HG03025 (cell line): ENCODE data around the gene CHSY1.

Experiments used
- ATAC-seq: cut with Tn5 transposase; IDR thresholded peaks from one replicate; pipeline ENCODE4 v1.9.1; 2021; ENCODE audit warnings: mild to moderate bottlenecking, moderate library complexity; ENCODE audit not compliant: unreplicated experiment, low FRiP score

The CHSY1 gene

GRCh38 chr15:101246824-101247745 is 4.8 kb downstream of the CHSY1 start:
- no peak for ATAC-seq

GRCh38 chr15:101246391-101246790 is 5.5 kb downstream of the CHSY1 start:
- ATAC-seq, result no peak

GRCh38 chr15:101244889-101245668 is 6.8 kb downstream of the CHSY1 start:
- ATAC-seq, result no peak

DNA sequence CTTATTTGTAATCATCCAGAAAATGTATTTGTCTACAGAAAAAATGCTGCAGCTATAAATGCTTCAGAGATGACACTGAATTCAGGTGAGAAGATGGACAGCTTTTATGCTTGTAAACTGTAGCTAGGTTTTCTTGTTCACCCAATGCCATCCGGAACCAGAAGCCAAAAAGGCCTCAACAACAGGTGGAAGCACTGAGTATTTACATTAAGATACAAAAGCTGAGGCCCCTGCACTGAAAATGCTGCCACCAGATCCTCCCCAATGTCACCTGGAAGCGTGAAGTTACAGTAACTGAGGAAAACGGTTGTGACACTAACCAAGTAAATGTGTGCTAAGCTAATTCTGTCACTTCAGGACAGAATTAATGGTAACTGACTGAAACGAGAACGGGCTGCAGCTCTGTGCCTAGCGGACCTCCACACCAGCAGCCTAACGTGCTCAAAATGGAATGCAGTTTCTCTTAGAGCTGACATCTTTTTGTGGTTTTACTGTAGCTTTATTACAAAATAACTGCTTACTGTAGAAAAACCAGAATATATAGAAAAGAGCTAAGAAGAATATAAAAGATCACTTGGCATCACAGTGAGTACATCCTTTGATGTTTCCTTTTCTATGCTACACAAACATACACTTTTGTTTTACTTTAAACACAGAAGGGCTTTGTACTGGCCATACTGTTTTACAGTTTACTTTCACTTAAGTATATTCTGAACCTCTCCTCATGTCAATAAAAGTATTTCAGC is 7.6 kb downstream of the CHSY1 start:
- ATAC-seq, result no peak

DNA sequence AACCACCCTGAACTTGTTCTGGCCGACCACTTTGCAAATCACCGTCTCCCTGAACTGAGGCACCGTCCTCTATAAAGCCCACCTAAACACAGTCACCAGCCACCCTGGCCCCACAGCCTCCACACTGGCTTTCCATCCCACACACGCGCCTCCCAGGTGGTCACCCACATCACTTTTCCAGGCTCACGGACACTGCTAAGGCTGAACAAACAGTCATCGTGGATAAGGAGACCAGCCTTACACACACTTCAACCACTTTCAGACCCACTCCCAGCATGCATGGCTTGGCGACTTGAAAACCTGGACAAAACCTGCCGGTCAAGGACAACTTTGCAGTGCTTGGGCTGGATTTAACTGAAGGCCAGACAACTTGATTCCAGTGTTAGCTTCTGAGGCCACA is 8.4 kb downstream of the CHSY1 start:
- no peak for ATAC-seq

DNA sequence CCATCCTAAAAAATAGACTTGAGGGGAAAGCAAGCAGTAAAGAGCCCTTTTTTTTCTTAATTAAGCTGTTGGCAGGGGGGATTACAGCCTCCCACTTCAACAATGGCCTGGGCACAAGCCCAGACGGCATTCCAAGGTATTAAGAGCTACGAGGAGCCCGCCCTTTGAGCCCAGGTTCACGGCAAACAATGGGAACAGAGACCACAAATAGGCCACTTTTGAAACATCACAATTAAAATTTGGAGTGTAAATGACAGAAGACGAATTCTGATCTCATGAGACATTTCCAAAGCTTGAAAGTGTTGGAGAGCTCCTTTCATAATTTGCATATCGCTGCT is 8.9 kb downstream of the CHSY1 start:
- ATAC-seq, result no peak

DNA sequence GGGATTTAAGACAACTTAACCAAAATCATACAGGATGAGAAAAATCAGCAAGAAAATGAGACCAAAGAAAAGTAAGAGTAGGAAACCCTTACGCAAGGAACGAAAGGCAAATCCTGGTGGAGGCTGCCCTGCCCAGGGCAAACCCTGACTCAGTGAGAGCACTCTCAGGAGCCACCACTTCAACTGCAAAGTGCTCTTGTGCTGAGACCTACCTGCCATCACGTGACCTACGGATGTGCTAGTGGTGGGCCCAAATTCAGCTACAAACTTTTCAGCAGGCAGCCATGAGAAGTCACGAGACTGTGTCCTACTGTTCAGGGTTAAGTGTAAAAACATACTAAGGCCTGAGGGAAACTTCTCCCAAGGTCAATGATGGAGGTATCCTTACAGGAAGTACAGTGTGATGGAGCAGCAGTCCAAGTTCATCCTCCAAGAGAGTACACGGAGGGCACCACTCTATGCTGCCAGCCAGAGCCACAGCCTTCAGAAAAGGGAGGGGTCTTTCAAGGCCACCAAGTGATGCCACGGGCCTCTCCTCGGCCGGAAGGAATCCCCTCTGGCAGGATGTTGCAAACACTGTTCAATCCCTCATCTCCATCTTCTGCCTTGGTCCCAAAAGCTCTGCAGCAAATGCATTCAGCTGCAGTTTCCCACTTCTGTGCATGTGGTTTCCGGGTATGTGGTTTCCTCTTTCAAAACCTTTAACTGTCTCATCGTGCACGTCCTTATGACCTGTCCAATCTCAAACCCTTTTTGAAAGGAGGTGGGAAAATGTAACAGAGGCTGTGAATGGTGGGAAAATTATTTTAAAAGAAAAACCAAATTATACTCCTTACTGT is 9.5 kb downstream of the CHSY1 start:
- peak; percentile 79 for ATAC-seq

DNA sequence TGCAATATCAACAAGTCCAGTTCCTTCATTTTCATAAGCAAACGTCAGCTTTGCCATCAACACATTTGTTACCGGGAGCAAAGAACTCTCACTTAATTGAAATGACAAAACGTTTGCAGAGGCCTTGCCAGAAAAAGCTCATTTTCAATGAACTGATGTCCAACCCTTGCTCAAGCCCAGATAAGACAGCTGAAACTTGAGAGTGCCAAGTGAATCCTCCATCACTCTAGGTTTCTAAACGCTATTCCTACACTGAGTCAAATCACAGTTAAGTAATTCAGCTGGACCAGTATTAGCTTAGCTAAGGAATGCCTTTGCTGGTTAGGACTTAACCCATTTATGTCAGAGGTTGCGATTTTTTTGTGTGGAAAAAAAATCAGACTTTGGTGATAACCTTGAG is 11.5 kb downstream of the CHSY1 start:
- ATAC-seq, result no peak

DNA sequence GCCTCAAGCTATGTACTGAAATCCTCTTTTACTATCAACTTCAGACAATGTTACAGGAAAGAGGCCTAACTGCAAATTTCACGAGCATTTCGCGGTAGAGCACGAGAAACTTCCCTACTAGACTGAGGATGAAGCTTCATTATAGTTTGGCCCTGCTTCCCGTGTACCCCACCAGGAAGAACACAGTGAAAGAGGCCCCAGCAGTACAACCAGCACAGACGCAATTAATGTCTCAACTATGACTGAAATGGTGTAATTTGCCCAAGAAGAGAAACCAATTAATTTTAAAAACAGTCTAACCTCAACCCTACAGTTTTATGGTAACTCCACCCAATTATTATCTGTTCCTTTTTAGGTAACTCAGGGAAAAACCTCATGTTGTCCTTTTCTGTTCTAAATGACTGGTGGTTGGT is 12.1 kb downstream of the CHSY1 start:
- no peak for ATAC-seq

DNA sequence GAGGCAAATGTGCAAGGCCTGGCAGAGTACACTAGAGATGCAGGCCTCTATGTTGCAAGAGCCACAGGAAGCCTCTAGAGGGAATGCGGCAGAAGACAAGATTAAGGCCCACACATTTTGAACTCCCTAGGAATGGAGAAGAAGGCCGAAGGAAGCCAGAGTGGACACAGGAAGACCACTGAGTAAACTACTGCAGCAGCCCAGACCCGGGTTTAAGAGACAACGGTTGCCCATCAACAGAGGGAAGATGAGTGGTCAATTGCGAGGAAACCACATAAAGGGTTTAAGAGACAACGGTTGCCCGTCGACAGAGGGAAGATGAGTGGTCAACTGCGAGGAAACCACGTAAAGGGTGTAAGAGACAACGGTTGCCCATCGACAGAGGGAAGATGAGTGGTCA is 14.6 kb downstream of the CHSY1 start:
- no peak for ATAC-seq

DNA sequence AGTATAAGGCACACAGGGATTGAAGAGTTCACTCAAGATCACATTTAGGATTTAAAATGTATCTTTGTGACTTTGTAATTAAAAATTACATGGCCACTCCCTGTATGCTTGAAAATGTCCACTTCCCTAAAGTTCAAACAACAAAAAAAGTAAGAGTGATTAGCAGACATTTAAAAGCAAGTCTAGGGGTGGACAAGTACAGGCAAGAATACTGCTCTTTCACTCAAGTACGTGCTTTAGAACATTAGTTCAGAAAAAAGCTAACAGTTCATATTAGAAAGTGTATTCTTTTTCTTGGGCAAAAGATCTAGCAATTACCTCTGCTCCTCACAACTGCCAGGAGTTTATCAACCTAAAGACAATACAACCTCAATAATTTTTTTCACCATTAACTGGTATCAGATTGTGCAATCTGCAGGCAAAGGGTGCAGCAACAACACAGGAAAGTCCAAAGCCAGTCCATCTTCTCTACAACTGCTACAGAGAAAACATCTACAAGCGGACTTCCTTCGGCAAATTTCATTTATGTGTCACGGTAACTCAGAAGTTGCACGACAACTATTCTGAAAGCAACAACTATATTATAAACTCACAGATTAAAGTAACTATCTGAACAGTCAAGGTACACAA is 18.1 kb downstream of the CHSY1 start:
- no peak for ATAC-seq

DNA sequence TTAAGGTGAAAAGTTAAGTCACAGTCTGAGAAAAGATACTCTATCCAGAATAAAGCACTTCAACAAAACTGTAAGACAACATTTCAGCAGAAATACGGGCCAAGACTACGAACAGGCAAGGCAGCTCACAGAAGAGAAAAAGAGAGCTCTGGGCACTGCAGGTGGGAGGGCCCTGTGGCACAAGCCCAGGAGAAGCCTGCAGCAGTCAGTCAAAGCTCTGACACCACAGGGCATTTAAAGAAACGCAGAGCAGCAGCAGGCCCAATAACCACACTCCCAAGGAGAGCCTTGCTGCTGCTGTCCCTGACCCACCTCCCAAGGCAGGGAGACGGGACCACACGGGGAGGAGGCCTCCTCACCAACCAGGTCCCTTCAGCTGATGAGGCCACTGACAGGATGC is 19.2 kb downstream of the CHSY1 start:
- no peak for ATAC-seq

- no peak for ATAC-seq
These were observed 23.5 kb downstream of the CHSY1 start for GRCh38 chr15:101228313-101228712.

DNA sequence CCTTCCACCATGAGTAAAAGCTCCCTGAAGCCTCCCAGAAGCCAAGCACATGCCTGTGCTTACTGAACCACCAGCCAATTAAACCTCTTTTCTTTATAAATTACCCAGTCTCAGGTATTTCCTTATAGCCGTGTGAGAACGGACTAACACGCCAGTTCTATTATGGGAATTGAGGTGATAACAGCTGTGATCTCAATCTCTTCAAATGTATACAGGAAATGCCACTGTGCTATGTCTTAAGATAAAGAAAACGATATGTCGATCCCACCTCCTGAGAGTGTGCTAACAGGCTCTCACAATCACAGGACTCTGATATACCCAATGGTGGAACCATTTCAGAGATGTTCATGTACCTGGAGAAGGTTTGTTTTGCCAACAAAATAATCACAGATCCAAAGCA is 26.2 kb downstream of the CHSY1 start:
- no peak for ATAC-seq

GRCh38 chr15:101221902-101222301 is 29.9 kb downstream of the CHSY1 start:
- no peak for ATAC-seq

GRCh38 chr15:101220060-101220459 is 31.8 kb downstream of the CHSY1 start:
- no peak for ATAC-seq

- ATAC-seq, result no peak
These were observed 32.4 kb downstream of the CHSY1 start for GRCh38 chr15:101219441-101219840.

GRCh38 chr15:101217446-101217845 is 34.4 kb downstream of the CHSY1 start:
- no peak for ATAC-seq

- no peak for ATAC-seq
These were observed 35.7 kb downstream of the CHSY1 start for GRCh38 chr15:101216100-101216499.

DNA sequence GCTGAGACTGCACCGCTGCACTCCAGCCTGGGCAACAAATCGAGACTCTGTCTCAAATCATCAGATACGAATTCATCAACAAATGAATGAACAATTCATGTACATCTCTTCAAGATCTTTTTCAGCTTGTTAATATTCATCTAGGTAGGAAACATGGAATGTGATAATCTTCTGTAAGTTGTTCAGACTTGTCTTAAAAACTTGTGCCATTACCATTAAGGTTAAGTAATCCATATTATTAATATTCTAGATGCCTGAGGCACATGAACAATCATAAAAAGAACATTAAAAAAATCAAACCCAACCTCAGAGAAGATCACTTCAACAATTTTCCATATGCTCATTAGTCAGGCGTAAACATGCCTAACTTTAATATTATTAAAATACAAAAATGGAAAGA is 36.2 kb downstream of the CHSY1 start:
- no peak for ATAC-seq
